Measurements from ENCODE around the gene IFNGR2. TPM values are rescaled to one million over a fixed set of nuclear protein-coding genes. Genes with fewer than 3 reads are reported as not detected.

Gene IFNGR2
- total RNA-seq, 1 experiment from 2014 or later, result 44.1 TPM

- no peak for DNase-seq
- H3K27me3 ChIP-seq (ENCODE audit: insufficient read depth, low read length), result no peaks in the 10 kb centered on the region
- no peak overlapping the region for H2BK20ac ChIP-seq (ENCODE audit: low read depth, low read length, poor library complexity, severe bottlenecking)
- no peaks in the 10 kb centered on the region for H3K79me2 ChIP-seq (ENCODE audit: insufficient read depth, low read length)
- H3K36me3 Mint-ChIP-seq (ENCODE audit: insufficient read depth in 1 of 3, low read depth in 3 of 3), result peaks cover 29 to 78% (median 63%) of the 10 kb centered on the region in 3 experiments
- H3K27ac Mint-ChIP-seq, result no peak overlapping the region
- H2BK5ac ChIP-seq (ENCODE audit: insufficient read length, low read length), result no peak overlapping the region
- H2BK120ac ChIP-seq (ENCODE audit: low read depth, low read length, poor library complexity, severe bottlenecking), result no peak overlapping the region
- no peak overlapping the region for H2BK15ac ChIP-seq (ENCODE audit: low read depth, low read length)
- H3K56ac ChIP-seq (ENCODE audit: insufficient read length, low read depth, low read length), result no peak overlapping the region
- no peak overlapping the region for H3K4me2 ChIP-seq (ENCODE audit: insufficient read depth, insufficient read length, low read length)
- H3K4ac ChIP-seq (ENCODE audit: low read depth, low read length), result no peak overlapping the region
- WGBS (ENCODE audit: extremely low coverage, insufficient read length, low lambda C conversion rate), result no CpG with 5 or more reads among the region's 3 CpGs
- H3K4me1 Mint-ChIP-seq, result 0 out of 4 replicates have a peak, but pooled peaks cover 0 to 4% of the 10 kb centered on the region in 2 experiments
- H3K4me3 Mint-ChIP-seq, result no peak overlapping the region
- no peak overlapping the region for H3K18ac ChIP-seq (ENCODE audit: insufficient read length, low read depth, low read length)
- H4K20me1 ChIP-seq (ENCODE audit: control insufficient read depth, insufficient read depth, insufficient read length), result no peaks in the 10 kb centered on the region
- no peaks in the 10 kb centered on the region for H3K4me1 ChIP-seq (ENCODE audit: insufficient read depth, low read length)
- no peaks in the 10 kb centered on the region for H3K9me3 ChIP-seq (ENCODE audit: control insufficient read depth, low read depth, low read length)
- no peaks in the 10 kb centered on the region for H3K79me1 ChIP-seq (ENCODE audit: insufficient read depth, low read depth, low read length, poor library complexity, severe bottlenecking)
- no peak overlapping the region for H3K14ac ChIP-seq (ENCODE audit: insufficient read depth, low read length)
- no peak overlapping the region for H2AK5ac ChIP-seq (ENCODE audit: insufficient read length, low read length)
- no peak overlapping the region for H2AFZ ChIP-seq (ENCODE audit: low read length)
- H3K23me2 ChIP-seq (ENCODE audit: insufficient read length, low read depth, low read length, poor library complexity, severe bottlenecking), result no peaks in the 10 kb centered on the region
- H3K9me3 Mint-ChIP-seq, result no peaks in the 10 kb centered on the region
- H3T11ph ChIP-seq (ENCODE audit: low read length), result no peak overlapping the region
- no peak overlapping the region for H3K9ac ChIP-seq (ENCODE audit: extremely low read depth, insufficient read length, low read length)
- no peak overlapping the region for H4K8ac ChIP-seq (replicated peaks; ENCODE audit: insufficient read length, low read depth, low read length)
- TF ChIP-seq, protein P1, sequence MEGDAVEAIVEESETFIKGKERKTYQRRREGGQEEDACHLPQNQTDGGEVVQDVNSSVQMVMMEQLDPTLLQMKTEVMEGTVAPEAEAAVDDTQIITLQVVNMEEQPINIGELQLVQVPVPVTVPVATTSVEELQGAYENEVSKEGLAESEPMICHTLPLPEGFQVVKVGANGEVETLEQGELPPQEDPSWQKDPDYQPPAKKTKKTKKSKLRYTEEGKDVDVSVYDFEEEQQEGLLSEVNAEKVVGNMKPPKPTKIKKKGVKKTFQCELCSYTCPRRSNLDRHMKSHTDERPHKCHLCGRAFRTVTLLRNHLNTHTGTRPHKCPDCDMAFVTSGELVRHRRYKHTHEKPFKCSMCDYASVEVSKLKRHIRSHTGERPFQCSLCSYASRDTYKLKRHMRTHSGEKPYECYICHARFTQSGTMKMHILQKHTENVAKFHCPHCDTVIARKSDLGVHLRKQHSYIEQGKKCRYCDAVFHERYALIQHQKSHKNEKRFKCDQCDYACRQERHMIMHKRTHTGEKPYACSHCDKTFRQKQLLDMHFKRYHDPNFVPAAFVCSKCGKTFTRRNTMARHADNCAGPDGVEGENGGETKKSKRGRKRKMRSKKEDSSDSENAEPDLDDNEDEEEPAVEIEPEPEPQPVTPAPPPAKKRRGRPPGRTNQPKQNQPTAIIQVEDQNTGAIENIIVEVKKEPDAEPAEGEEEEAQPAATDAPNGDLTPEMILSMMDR (conservative IDR thresholded peaks at IDR 0.05), result no peak
- H3K27ac ChIP-seq (ENCODE audit: insufficient read length, low read depth, low read length), result no peak overlapping the region
- H3K27me3 Mint-ChIP-seq (ENCODE audit: low read depth), result no peaks in the 10 kb centered on the region
- H4K5ac ChIP-seq (ENCODE audit: insufficient read length, low read depth, low read length), result no peak overlapping the region
- no peak overlapping the region for H4K91ac ChIP-seq (ENCODE audit: insufficient read length, low read depth, low read length)
- no peak overlapping the region for H2BK12ac ChIP-seq (ENCODE audit: insufficient read length, low read depth, low read length)
- no peak overlapping the region for H3K23ac ChIP-seq (ENCODE audit: insufficient read length, low read depth, low read length)
Measured at GRCh38 chr21:33425825-33426224, 22.6 kb downstream of the IFNGR2 start.
